Measurements from ENCODE around the gene CROT. TPM values are rescaled to one million over a fixed set of nuclear protein-coding genes. Genes with fewer than 3 reads are reported as not detected.

The CROT gene
- total and polyA plus RNA-seq, 2 experiments from 2014 or later = 8.9 to 14.0 TPM

DNA sequence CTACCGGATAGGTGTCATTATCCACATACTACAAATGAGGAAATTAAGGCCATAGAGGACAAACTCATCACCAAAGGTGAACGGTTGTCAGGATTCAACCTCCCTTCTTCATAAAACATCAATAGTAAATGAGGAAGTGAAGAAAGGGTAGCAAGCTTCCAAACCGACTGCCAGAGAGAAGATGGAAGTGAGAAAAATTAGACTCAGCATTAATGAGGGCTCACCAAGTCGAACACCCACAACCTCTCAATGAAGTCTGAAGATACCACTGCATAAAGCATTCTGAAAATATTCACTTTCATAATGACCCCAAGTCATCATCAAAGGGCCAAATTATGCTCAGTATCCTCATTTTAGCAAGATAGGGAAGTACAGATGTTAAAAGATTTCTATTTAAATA, 100.4 kb downstream of the CROT start (continued):
- TF ChIP-seq, protein P1, sequence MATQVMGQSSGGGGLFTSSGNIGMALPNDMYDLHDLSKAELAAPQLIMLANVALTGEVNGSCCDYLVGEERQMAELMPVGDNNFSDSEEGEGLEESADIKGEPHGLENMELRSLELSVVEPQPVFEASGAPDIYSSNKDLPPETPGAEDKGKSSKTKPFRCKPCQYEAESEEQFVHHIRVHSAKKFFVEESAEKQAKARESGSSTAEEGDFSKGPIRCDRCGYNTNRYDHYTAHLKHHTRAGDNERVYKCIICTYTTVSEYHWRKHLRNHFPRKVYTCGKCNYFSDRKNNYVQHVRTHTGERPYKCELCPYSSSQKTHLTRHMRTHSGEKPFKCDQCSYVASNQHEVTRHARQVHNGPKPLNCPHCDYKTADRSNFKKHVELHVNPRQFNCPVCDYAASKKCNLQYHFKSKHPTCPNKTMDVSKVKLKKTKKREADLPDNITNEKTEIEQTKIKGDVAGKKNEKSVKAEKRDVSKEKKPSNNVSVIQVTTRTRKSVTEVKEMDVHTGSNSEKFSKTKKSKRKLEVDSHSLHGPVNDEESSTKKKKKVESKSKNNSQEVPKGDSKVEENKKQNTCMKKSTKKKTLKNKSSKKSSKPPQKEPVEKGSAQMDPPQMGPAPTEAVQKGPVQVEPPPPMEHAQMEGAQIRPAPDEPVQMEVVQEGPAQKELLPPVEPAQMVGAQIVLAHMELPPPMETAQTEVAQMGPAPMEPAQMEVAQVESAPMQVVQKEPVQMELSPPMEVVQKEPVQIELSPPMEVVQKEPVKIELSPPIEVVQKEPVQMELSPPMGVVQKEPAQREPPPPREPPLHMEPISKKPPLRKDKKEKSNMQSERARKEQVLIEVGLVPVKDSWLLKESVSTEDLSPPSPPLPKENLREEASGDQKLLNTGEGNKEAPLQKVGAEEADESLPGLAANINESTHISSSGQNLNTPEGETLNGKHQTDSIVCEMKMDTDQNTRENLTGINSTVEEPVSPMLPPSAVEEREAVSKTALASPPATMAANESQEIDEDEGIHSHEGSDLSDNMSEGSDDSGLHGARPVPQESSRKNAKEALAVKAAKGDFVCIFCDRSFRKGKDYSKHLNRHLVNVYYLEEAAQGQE (IDR thresholded peaks at IDR 0.05; ENCODE audit: unreplicated experiment) = no peak
- no peak for TF ChIP-seq CREB1 (CRISPR knock-in tag; IDR thresholded peaks at IDR 0.05; ENCODE audit: low read depth)
- no peak for TF ChIP-seq NANOG (IDR thresholded peaks at IDR 0.05; ENCODE audit: borderline replicate concordance)
- no peak for TF ChIP-seq POLR2AphosphoS5 (IDR thresholded peaks at IDR 0.05; ENCODE audit: low read depth)
- TF ChIP-seq ZNF114 (CRISPR knock-in tag; IDR thresholded peaks at IDR 0.05) = no peak
- TF ChIP-seq, protein P2, sequence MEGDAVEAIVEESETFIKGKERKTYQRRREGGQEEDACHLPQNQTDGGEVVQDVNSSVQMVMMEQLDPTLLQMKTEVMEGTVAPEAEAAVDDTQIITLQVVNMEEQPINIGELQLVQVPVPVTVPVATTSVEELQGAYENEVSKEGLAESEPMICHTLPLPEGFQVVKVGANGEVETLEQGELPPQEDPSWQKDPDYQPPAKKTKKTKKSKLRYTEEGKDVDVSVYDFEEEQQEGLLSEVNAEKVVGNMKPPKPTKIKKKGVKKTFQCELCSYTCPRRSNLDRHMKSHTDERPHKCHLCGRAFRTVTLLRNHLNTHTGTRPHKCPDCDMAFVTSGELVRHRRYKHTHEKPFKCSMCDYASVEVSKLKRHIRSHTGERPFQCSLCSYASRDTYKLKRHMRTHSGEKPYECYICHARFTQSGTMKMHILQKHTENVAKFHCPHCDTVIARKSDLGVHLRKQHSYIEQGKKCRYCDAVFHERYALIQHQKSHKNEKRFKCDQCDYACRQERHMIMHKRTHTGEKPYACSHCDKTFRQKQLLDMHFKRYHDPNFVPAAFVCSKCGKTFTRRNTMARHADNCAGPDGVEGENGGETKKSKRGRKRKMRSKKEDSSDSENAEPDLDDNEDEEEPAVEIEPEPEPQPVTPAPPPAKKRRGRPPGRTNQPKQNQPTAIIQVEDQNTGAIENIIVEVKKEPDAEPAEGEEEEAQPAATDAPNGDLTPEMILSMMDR (conservative IDR thresholded peaks at IDR 0.05; ENCODE audit: low read depth in 2 of 2) = no peak

DNA sequence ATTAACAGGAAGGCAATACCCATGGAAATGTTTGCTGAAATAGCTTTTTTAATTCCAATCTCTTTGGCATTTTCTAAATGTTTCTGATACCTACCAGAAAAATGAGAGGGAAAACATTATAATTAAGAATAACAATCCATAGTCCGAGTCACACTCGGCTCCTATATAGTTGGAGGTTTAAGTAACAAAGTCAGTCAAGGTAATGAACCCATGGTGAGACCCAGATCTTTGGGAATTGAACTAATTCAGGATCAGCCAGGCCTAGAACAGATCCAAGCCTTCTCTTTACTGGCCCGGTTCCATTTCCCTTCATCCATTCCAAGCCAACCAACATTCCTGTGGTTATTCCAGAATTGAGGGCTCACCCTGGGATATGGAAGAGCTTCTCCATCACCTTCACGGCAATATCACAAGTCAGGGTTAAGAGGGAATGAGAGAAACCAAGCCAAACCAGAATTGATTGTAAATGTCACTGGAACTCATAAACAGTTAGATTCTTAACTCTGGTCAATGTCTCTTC, 101.7 kb downstream of the CROT start:
- DNase-seq (ENCODE audit: low spot score) (no peak), ATAC-seq (no peak)
- Histone ChIP-seq H3K27me3 (ENCODE audit: insufficient read depth) (no peaks in the 10 kb centered on the region), H4K20me1 (replicated peaks; ENCODE audit: insufficient read depth) (no peaks in the 10 kb centered on the region), H3F3A (replicated peaks; ENCODE audit: low read depth) (no peaks in the 10 kb centered on the region), H3K4me3 (no peak overlapping the region), H3K4me1 (ENCODE audit: insufficient read depth) (peaks cover 3% of the 10 kb centered on the region; the same call in 1 of the 2 replicates), H3K27ac (ENCODE audit: low read depth) (no peak overlapping the region), H3K79me2 (replicated peaks; ENCODE audit: insufficient read depth) (no peaks in the 10 kb centered on the region), H2AFZ (no peak overlapping the region), H3K36me3 (ENCODE audit: insufficient read depth) (no peaks in the 10 kb centered on the region), H3K9me2 (ENCODE audit: insufficient read depth) (no peaks in the 10 kb centered on the region), H3K4me2 (no peak overlapping the region)
- H3K27me3 Mint-ChIP-seq (ENCODE audit: insufficient read depth, low read depth, poor library complexity) = no peaks in the 10 kb centered on the region
- H3K27ac Mint-ChIP-seq = no peak overlapping the region
- no peaks in the 10 kb centered on the region for H3K9me3 Mint-ChIP-seq
- H3K4me3 Mint-ChIP-seq = no peak overlapping the region
- H3K4me1 Mint-ChIP-seq = peaks cover 4% of the 10 kb centered on the region; the same call in 2 of the 3 replicates
- no peaks in the 10 kb centered on the region for H3K36me3 Mint-ChIP-seq (ENCODE audit: low read depth)
- TF ChIP-seq, protein P3, sequence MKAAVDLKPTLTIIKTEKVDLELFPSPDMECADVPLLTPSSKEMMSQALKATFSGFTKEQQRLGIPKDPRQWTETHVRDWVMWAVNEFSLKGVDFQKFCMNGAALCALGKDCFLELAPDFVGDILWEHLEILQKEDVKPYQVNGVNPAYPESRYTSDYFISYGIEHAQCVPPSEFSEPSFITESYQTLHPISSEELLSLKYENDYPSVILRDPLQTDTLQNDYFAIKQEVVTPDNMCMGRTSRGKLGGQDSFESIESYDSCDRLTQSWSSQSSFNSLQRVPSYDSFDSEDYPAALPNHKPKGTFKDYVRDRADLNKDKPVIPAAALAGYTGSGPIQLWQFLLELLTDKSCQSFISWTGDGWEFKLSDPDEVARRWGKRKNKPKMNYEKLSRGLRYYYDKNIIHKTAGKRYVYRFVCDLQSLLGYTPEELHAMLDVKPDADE (IDR thresholded peaks at IDR 0.05) = no peak
- TF ChIP-seq ZNF114 (CRISPR knock-in tag; IDR thresholded peaks at IDR 0.05) = no peak
- no peak for TF ChIP-seq EZH2 (IDR thresholded peaks at IDR 0.05; ENCODE audit: low read depth, unreplicated experiment)
- TF ChIP-seq EZH2phosphoT487 (IDR thresholded peaks at IDR 0.05; ENCODE audit: unreplicated experiment) = no peak
- no peak for TF ChIP-seq ZNF331 (CRISPR knock-in tag; IDR thresholded peaks at IDR 0.05; ENCODE audit: low read depth)
- TF ChIP-seq STAT1 (IDR thresholded peaks at IDR 0.05; ENCODE audit: unreplicated experiment) = no peak
- TF ChIP-seq, protein P1 (IDR thresholded peaks at IDR 0.05; ENCODE audit: unreplicated experiment) = no peak
- TF ChIP-seq POLR2AphosphoS5 (IDR thresholded peaks at IDR 0.05; ENCODE audit: low read depth) = no peak

Measured in GM23338 (cell line).